Activated T-cell treated with anti-CD3 and anti-CD28 coated beads, Interleukin-2, amount 50 U/mL, for 72 hours (primary cell): ENCODE measurements around the gene BCAP29. TPM values are rescaled to one million over a fixed set of nuclear protein-coding genes. Genes with fewer than 3 reads are reported as not detected.
"Not testable (repeated sequence)": the region's sequence is repeated elsewhere in the genome, so short reads cannot be mapped to it uniquely, and the experiment has no call there.

Source experiments
- ATAC-seq, 2 donors: fragments of 150-1000 bp; cut with Tn5 transposase; replicated peaks in 1 of 2; 2 replicates each; pipeline ENCODE4 v1.10.0; 2021; ENCODE audit warnings: moderate library complexity in 2 of 2, mild to moderate bottlenecking in 1 of 2
- DNase-seq, 2 donors: peaks; one replicate each; pipeline ENCODE4 v3.0.0; 2021 to 2022; ENCODE audit warnings: mixed read lengths in 1 of 2
- H3K27ac Mint-ChIP-seq: one replicate; pipeline ENCODE4 v1.8.0; 2022; ENCODE audit warnings: mild to moderate bottlenecking, moderate library complexity, mixed read lengths
- H3K27me3 Mint-ChIP-seq: one replicate; pipeline ENCODE4 v1.8.0; 2022; ENCODE audit warnings: low read depth, mixed read lengths
- H3K36me3 Mint-ChIP-seq, 2 donors: one replicate each; pipeline ENCODE4 v1.8.0; 2022; ENCODE audit warnings: mixed read lengths in 2 of 2, mild to moderate bottlenecking in 1 of 2; ENCODE audit not compliant: insufficient read depth in 2 of 2
- H3K4me1 Mint-ChIP-seq: one replicate; pipeline ENCODE4 v1.8.0; 2022; ENCODE audit warnings: low read depth, mixed read lengths
- H3K4me3 Mint-ChIP-seq, 2 donors: one replicate each; pipeline ENCODE4 v1.8.0; 2022; ENCODE audit warnings: mild to moderate bottlenecking in 2 of 2, mixed read lengths in 2 of 2, moderate library complexity in 2 of 2
- H3K9me3 Mint-ChIP-seq, 2 donors: one replicate each; pipeline ENCODE4 v1.8.0; 2022; ENCODE audit warnings: mixed read lengths in 2 of 2
- total RNA-seq, 2 donors: library from RNA; stranded (reverse); gene quantifications; one replicate each; pipeline ENCODE4 v1.2.3, GENCODE V29; 2022

BCAP29 gene
- total RNA-seq, 2 donors from 2014 or later = 37.8 to 44.3 TPM

DNA sequence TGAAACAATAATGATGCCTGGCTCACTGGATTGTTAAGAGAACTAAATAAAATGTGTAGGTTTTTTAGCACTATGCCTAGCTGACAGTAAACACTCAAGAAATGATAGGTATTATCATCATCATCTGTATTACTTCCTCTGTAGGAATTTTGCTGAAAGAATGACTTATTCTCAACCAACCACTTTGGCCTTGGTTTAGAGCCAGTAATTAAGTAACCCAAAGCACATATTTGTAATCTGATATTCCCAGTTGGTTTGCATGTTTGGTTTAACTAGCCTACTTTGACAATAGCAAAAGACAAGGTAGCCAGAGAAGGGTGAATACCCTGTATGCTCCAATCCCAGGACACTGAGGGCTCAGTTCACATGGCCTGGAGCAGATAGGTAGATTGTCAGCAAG lies 34.4 kb downstream of the BCAP29 start:
- Mint-ChIP-seq H3K27me3 (no peaks in the 10 kb centered on the region), H3K36me3 (peaks cover 2 to 3% of the 10 kb centered on the region in 2 donors), H3K27ac (no peak overlapping the region), H3K9me3 (no peaks in the 10 kb centered on the region), H3K4me1 (no peaks in the 10 kb centered on the region), H3K4me3 (no peak overlapping the region)
- DNase-seq = no peak
- no peak for ATAC-seq

- H3K9me3 Mint-ChIP-seq = no peaks in the 10 kb centered on the region
- peak overlapping the region; percentile 70 for H3K27ac Mint-ChIP-seq
- H3K36me3 Mint-ChIP-seq = peaks cover 3 to 4% of the 10 kb centered on the region in 2 donors
- H3K27me3 Mint-ChIP-seq = no peaks in the 10 kb centered on the region
- DNase-seq = no peak
- H3K4me1 Mint-ChIP-seq = no peaks in the 10 kb centered on the region
- H3K4me3 Mint-ChIP-seq = no peak overlapping the region
- no peak for ATAC-seq
Observed at GRCh38 chr7:107615910-107616680, 36.0 kb downstream of the BCAP29 start.

GRCh38 chr7:107622429-107622828 lies 42.4 kb downstream of the BCAP29 start:
- Mint-ChIP-seq H3K27me3 (no peaks in the 10 kb centered on the region), H3K36me3 (peaks cover 0 to 6% of the 10 kb centered on the region in 2 donors), H3K4me1 (no peaks in the 10 kb centered on the region), H3K27ac (no peak overlapping the region), H3K4me3 (no peak overlapping the region), H3K9me3 (peaks cover 0 to 2% of the 10 kb centered on the region in 2 donors)
- DNase-seq = no peak
- ATAC-seq = peak; percentile 62 to 95

DNA sequence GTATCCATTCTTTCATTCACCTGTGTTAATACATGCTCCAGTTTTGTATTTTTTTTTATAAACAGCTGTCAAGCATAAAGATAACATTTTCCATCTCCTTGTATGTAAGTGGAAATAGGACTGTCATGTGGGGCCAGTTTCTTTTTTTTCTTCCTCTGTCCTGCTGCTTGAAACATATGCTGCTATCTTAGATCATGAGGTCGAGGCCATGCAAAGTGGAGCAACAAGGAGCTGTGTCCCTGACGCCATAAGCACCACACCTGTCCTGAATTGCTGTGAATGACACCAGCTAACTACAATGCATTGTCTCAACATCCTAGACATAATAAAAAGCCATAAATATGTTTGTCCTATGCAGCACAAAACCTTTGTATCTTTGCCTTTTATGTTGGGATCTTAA lies 42.8 kb downstream of the BCAP29 start:
- Mint-ChIP-seq H3K9me3 (peaks cover 0 to 2% of the 10 kb centered on the region in 2 donors), H3K36me3 (peaks cover 0 to 7% of the 10 kb centered on the region in 2 donors)
- ATAC-seq = no peak

DNA sequence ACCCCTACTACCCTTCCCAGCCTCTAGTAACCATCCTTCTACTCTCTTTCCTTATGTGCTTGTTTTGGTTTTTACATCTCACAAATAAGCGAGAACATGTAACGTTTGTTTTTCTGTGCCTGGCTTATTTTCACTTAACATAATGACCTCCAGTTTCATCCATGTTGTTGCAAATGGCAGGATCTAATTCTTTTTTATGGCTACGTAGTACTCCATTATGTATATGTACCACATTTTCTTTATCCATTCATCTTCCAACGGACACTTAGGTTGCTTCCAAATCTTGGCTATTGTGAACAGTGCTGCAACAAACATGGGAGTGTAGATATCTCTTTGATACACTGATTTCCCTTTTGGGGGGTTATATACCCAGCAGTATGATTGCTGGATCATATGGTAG lies 47.0 kb downstream of the BCAP29 start:
- no peak for ATAC-seq
- H3K4me3 Mint-ChIP-seq = no peak overlapping the region
- H3K27me3 Mint-ChIP-seq = no peaks in the 10 kb centered on the region
- H3K4me1 Mint-ChIP-seq = peaks cover 6% of the 10 kb centered on the region
- H3K9me3 Mint-ChIP-seq = peaks cover 0 to 2% of the 10 kb centered on the region in 2 donors
- no peak overlapping the region for H3K27ac Mint-ChIP-seq
- no peak for DNase-seq
- peaks cover 0 to 6% of the 10 kb centered on the region in 2 donors for H3K36me3 Mint-ChIP-seq

More for the DNA sequence above, 42.8 kb downstream of the BCAP29 start:
- no peak overlapping the region for H3K27ac Mint-ChIP-seq
- no peaks in the 10 kb centered on the region for H3K27me3 Mint-ChIP-seq
- H3K4me3 Mint-ChIP-seq = no peak overlapping the region
- DNase-seq = no peak
- H3K4me1 Mint-ChIP-seq = peaks cover 2% of the 10 kb centered on the region

GRCh38 chr7:107628461-107629064 lies 48.5 kb downstream of the BCAP29 start:
- peaks cover 12% of the 10 kb centered on the region for H3K4me1 Mint-ChIP-seq
- H3K9me3 Mint-ChIP-seq = peaks cover 0 to 2% of the 10 kb centered on the region in 2 donors
- no peak overlapping the region for H3K4me3 Mint-ChIP-seq
- ATAC-seq (peak in 1 of 2 donors; percentile 61), DNase-seq (no peak)
- peaks cover 0 to 6% of the 10 kb centered on the region in 2 donors for H3K36me3 Mint-ChIP-seq
- H3K27me3 Mint-ChIP-seq = peaks cover 4% of the 10 kb centered on the region
- no peak overlapping the region for H3K27ac Mint-ChIP-seq

DNA sequence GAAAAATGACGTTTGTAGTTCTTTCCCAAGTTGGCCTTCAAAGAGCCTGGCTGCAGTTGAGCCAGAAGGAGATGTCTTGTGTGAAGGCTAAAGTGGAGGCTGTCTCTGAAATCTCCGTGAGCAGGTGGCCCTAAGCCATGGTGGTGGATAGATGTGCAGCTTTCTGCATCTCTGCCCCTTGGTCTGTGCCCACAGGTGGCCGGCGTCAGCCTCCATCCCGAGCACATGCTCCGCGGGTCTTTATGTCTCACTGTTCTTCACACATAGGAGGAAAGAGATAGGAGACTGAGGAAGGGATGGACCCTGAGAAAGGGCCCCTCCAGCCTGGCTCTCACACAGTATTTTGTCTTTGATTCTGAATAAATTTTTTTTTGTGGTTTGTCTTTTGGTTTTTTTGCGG lies 50.3 kb downstream of the BCAP29 start:
- Mint-ChIP-seq H3K27ac (no peak overlapping the region), H3K27me3 (peaks cover 11% of the 10 kb centered on the region), H3K4me3 (no peak overlapping the region), H3K4me1 (peaks cover 18% of the 10 kb centered on the region), H3K36me3 (peaks cover 0 to 6% of the 10 kb centered on the region in 2 donors), H3K9me3 (peaks cover 0 to 2% of the 10 kb centered on the region in 2 donors)
- ATAC-seq = no peak
- no peak for DNase-seq

- Mint-ChIP-seq H3K27ac (no peak overlapping the region), H3K4me1 (peaks cover 18% of the 10 kb centered on the region), H3K36me3 (peaks cover 0 to 8% of the 10 kb centered on the region in 2 donors), H3K27me3 (peaks cover 13% of the 10 kb centered on the region), H3K4me3 (no peak overlapping the region), H3K9me3 (peaks cover 0 to 2% of the 10 kb centered on the region in 2 donors)
- no peak for ATAC-seq
- no peak for DNase-seq
Observed at GRCh38 chr7:107631588-107632491, 51.8 kb downstream of the BCAP29 start.

DNA sequence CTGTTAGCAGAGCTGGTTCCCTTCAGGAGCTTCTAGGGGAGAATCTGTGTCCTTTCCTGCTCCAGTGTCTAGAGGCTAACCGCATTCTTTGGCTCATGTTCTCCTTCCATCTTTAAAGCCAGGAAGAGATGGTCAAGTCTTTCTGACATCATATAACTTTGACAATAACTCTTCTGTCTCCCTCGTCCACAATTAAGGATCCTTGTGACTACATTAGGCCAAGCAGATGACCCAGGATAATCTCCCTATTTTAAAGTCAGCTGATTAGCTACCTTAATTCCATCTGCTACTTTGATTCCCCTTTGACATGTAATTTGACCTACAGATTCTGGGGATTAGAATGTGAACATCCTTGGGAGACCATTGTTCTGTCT lies 52.4 kb downstream of the BCAP29 start:
- H3K36me3 Mint-ChIP-seq = peaks cover 0 to 6% of the 10 kb centered on the region in 2 donors
- peaks cover 13% of the 10 kb centered on the region for H3K27me3 Mint-ChIP-seq
- ATAC-seq = no peak
- DNase-seq = no peak
- no peaks in the 10 kb centered on the region for H3K9me3 Mint-ChIP-seq
- H3K4me3 Mint-ChIP-seq = no peak overlapping the region
- peaks cover 18% of the 10 kb centered on the region for H3K4me1 Mint-ChIP-seq
- no peak overlapping the region for H3K27ac Mint-ChIP-seq

- peak overlapping the region; percentile 55 for H3K27ac Mint-ChIP-seq
- ATAC-seq (no peak), DNase-seq (no peak)
- peaks cover 2 to 3% of the 10 kb centered on the region in 2 donors for H3K36me3 Mint-ChIP-seq
- H3K27me3 Mint-ChIP-seq = peaks cover 63% of the 10 kb centered on the region
- peaks cover 0 to 3% of the 10 kb centered on the region in 2 donors for H3K9me3 Mint-ChIP-seq
- peak overlapping the region in 1 of 2 donors; percentile 28 for H3K4me3 Mint-ChIP-seq
- H3K4me1 Mint-ChIP-seq = peaks cover 16% of the 10 kb centered on the region
Observed at GRCh38 chr7:107638594-107638993, 58.5 kb downstream of the BCAP29 start.

DNA sequence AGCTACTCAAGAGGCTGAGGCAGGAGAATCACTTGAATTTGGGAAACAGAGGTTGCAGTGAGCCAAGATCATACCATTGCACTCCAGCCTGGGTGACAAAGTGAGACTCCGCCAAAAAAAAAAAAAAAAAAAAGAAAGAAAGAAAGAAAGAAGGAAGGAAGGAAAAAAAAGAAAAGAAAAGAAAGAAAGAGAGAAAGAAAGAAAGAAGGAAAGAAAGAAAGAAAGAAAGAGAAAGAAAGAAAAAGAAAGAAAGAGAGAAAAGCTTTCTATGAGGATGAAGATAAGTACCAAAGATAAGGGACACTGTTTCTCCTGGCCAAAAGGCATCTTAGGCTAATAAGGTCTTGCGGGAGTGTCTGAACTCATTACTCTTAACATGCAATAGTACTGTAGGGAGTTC lies 59.0 kb downstream of the BCAP29 start:
- peaks cover 61% of the 10 kb centered on the region for H3K27me3 Mint-ChIP-seq
- not testable (repeated sequence) for ATAC-seq, H3K4me3 Mint-ChIP-seq, H3K36me3 Mint-ChIP-seq, DNase-seq, H3K9me3 Mint-ChIP-seq
- H3K4me1 Mint-ChIP-seq = peaks cover 14% of the 10 kb centered on the region
- peak overlapping the region; percentile 64 for H3K27ac Mint-ChIP-seq

DNA sequence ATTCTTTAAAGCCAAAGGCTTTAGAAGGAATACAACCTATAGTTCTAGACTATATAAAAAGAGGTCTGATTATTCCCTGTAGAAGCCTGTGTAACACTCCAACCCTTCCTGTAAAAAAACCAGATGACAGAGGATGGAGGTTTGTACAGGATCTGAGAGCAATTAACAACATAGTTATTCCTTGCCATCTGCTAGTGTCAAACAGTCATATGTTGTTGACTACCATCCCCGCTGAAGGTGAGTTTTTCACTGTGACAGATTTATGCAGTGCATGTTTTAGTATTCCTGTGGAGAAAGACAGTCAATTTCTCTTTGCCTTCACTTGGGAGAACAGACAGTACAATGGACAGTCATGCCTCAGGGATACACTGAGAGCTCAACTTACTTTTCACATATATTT lies 61.6 kb downstream of the BCAP29 start:
- ATAC-seq = no peak
- peaks cover 75% of the 10 kb centered on the region for H3K27me3 Mint-ChIP-seq

GRCh38 chr7:107642501-107642900 lies 62.5 kb downstream of the BCAP29 start:
- Mint-ChIP-seq H3K27me3 (peaks cover 75% of the 10 kb centered on the region), H3K9me3 (peaks cover 3 to 6% of the 10 kb centered on the region in 2 donors), H3K4me1 (peaks cover 19% of the 10 kb centered on the region), H3K4me3 (no peak overlapping the region), H3K27ac (no peak overlapping the region), H3K36me3 (peaks cover 4 to 8% of the 10 kb centered on the region in 2 donors)
- DNase-seq (no peak), ATAC-seq (no peak)

More for the DNA sequence above, 61.6 kb downstream of the BCAP29 start:
- DNase-seq = no peak
- Mint-ChIP-seq H3K9me3 (peaks cover 3 to 6% of the 10 kb centered on the region in 2 donors), H3K36me3 (peaks cover 4 to 8% of the 10 kb centered on the region in 2 donors), H3K27ac (no peak overlapping the region), H3K4me1 (peaks cover 19% of the 10 kb centered on the region), H3K4me3 (no peak overlapping the region)
